WTC11 (cell line): Measurements from ENCODE around the gene SERAC1. TPM values are rescaled to one million over a fixed set of nuclear protein-coding genes. Genes with fewer than 3 reads are reported as not detected.

Experiments used
- ATAC-seq: fragments of 200-7000 bp; cut with Tn5 transposase; 2 replicates; pipeline ENCODE4 v1.10.0; 2021; ENCODE audit warnings: mild to moderate bottlenecking, moderate library complexity
- CTCF ChIA-PET: fragments of 300-600 bp; sonication (Branson Sonifier 250); formaldehyde crosslinking; loops from one replicate; lab custom pipeline; 2021; ENCODE audit warnings: antibody characterized with exemption; lab: Charles Lee
- POLR2A ChIA-PET: fragments of 350-600 bp; sonication (Branson Sonifier 250); formaldehyde crosslinking; loops from one replicate; lab custom pipeline; 2021; ENCODE audit warnings: antibody characterized with exemption; lab: Charles Lee
- DNase-seq: peaks from one replicate; pipeline ENCODE4 v3.0.0; 2021; ENCODE audit warnings: low spot score
- H3K27ac Mint-ChIP-seq: 2 replicates; pipeline ENCODE4 v1.8.0; 2021; ENCODE audit warnings: mixed read lengths
- H3K27me3 Mint-ChIP-seq: 2 replicates; pipeline ENCODE4 v1.8.0; 2021; ENCODE audit warnings: low read depth, mild to moderate bottlenecking, moderate library complexity, mixed read lengths
- H3K36me3 Mint-ChIP-seq: 2 replicates; pipeline ENCODE4 v1.8.0; 2021; ENCODE audit warnings: mixed read lengths
- H3K4me1 Mint-ChIP-seq: 2 replicates; pipeline ENCODE4 v1.8.0; 2022; ENCODE audit warnings: mixed read lengths
- H3K4me3 Mint-ChIP-seq: 2 replicates; pipeline ENCODE4 v1.8.0; 2021; ENCODE audit warnings: mild to moderate bottlenecking, moderate library complexity, mixed read lengths
- H3K9me3 Mint-ChIP-seq: 2 replicates; pipeline ENCODE4 v1.8.0; 2021; ENCODE audit warnings: mixed read lengths
- AR ChIP-seq: fragments of 250-450 bp; sonication (Bioruptor Pico); IDR thresholded peaks from 2 replicates; pipeline ENCODE4 v1.9.0; 2021; ENCODE audit warnings: mild to moderate bottlenecking
- ATF1 ChIP-seq: sonication (generic); formaldehyde crosslinking; IDR thresholded peaks from 2 replicates; pipeline ENCODE4 v1.8.1; 2023; ENCODE audit warnings: mild to moderate bottlenecking, moderate library complexity, missing genetic modification reagents
- E2F4 ChIP-seq: sonication (generic); formaldehyde crosslinking; IDR thresholded peaks from 2 replicates; pipeline ENCODE4 v1.8.1; 2022; ENCODE audit warnings: low read depth, mild to moderate bottlenecking, moderate library complexity, missing genetic modification reagents, borderline replicate concordance
- ELF4 ChIP-seq: sonication (generic); formaldehyde crosslinking; IDR thresholded peaks from 2 replicates; pipeline ENCODE4 v1.8.1; 2022; ENCODE audit warnings: low read depth, mild to moderate bottlenecking, moderate library complexity, missing genetic modification reagents
- GABPB1 ChIP-seq: sonication (generic); formaldehyde crosslinking; IDR thresholded peaks from 2 replicates; pipeline ENCODE4 v1.8.1; 2023; ENCODE audit warnings: mild to moderate bottlenecking, missing genetic modification reagents
- IRF2 ChIP-seq: sonication (generic); formaldehyde crosslinking; IDR thresholded peaks from 2 replicates; pipeline ENCODE4 v1.8.0; 2022; ENCODE audit warnings: low read depth, missing genetic modification reagents, borderline replicate concordance
- JAZF1 ChIP-seq: fragments of 250-450 bp; sonication (Bioruptor Pico); IDR thresholded peaks from 2 replicates; pipeline ENCODE4 v1.9.0; 2021; ENCODE audit warnings: moderate library complexity, mild to moderate bottlenecking, inconsistent platforms
- NR1H2 ChIP-seq: sonication (generic); formaldehyde crosslinking; IDR thresholded peaks from 2 replicates; pipeline ENCODE4 v1.9.0; 2021; ENCODE audit warnings: mild to moderate bottlenecking, moderate library complexity, missing genetic modification reagents
- NR3C1 ChIP-seq: sonication (generic); formaldehyde crosslinking; conservative IDR thresholded peaks from 2 replicates; pipeline ENCODE4 v1.8.1; 2023; ENCODE audit warnings: low read depth, mild to moderate bottlenecking, missing genetic modification reagents
- PRRX2 ChIP-seq: fragments of 250-450 bp; sonication (Bioruptor Pico); IDR thresholded peaks from 2 replicates; pipeline ENCODE4 v1.8.0; 2021; ENCODE audit warnings: mild to moderate bottlenecking
- TCF7 ChIP-seq: sonication (generic); formaldehyde crosslinking; IDR thresholded peaks from 2 replicates; pipeline ENCODE4 v1.8.0; 2022; ENCODE audit warnings: mild to moderate bottlenecking, low read depth, missing genetic modification reagents, moderate library complexity
- ZNF121 ChIP-seq: sonication (generic); formaldehyde crosslinking; IDR thresholded peaks from 2 replicates; pipeline ENCODE4 v1.8.0; 2023; ENCODE audit warnings: missing genetic modification reagents
- ZNF416 ChIP-seq: fragments of 250-450 bp; sonication (Bioruptor Pico); IDR thresholded peaks from 2 replicates; pipeline ENCODE4 v1.9.0; 2021; ENCODE audit warnings: mild to moderate bottlenecking, inconsistent platforms
- ZNF532 ChIP-seq: fragments of 250-450 bp; sonication (Bioruptor Pico); IDR thresholded peaks from 2 replicates; pipeline ENCODE4 v1.9.0; 2021; ENCODE audit warnings: mild to moderate bottlenecking, borderline replicate concordance
- total RNA-seq: library from RNA; stranded (reverse); gene quantifications from 3 replicates; pipeline ENCODE4 v1.2.3, GENCODE V29; 2021

Gene SERAC1
- total RNA-seq, 1 experiment from 2014 or later = 14.1 TPM

- CTCF ChIA-PET = no interaction called here
- ATAC-seq (no peak), DNase-seq (no peak)
- H3K27me3 Mint-ChIP-seq = no peaks in the 10 kb centered on the region
- H3K4me3 Mint-ChIP-seq = no peak overlapping the region
- no peaks in the 10 kb centered on the region for H3K9me3 Mint-ChIP-seq
- no peak for TF ChIP-seq PRRX2 (CRISPR knock-in tag)
- no peak for TF ChIP-seq ZNF532 (CRISPR knock-in tag)
- TF ChIP-seq ZNF416 (CRISPR knock-in tag) = no peak
- TF ChIP-seq IRF2 (CRISPR knock-in tag) = no peak
- peak; percentile 77; the same call in 1 of the 2 replicates for TF ChIP-seq ZNF121 (CRISPR knock-in tag)
- POLR2A ChIA-PET = no interaction called here
- peaks cover 22% of the 10 kb centered on the region for H3K36me3 Mint-ChIP-seq
- H3K4me1 Mint-ChIP-seq = no peaks in the 10 kb centered on the region
- no peak overlapping the region for H3K27ac Mint-ChIP-seq
Observed at GRCh38 chr6:158111987-158112386, 56.1 kb downstream of the SERAC1 start.

DNA sequence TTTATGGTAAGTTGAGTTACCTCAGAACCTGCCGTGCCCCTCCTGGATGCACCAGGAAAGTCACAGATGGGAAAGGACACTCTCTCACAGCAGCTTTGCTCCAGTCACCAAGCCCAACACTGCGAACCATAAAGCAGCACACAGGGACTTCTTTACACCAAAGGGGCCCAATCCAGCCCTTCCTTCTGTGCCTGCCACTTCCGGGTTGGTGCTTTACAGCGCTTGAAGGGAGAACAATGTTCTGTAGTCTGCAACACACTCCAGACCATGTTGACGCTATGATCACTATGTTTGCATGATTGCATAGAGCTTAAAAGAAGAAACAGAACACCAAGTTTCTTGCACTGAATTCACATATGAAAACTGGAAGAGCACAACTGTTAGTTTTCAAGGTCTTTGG, 57.1 kb downstream of the SERAC1 start:
- Mint-ChIP-seq H3K27me3 (no peaks in the 10 kb centered on the region), H3K36me3 (peaks cover 22% of the 10 kb centered on the region), H3K4me3 (no peak overlapping the region), H3K4me1 (no peaks in the 10 kb centered on the region), H3K9me3 (no peaks in the 10 kb centered on the region), H3K27ac (no peak overlapping the region)
- DNase-seq (no peak), ATAC-seq (no peak)
- ChIA-PET POLR2A (no interaction called here), CTCF (interaction anchor here (0.9 kb wide), 1 partner anchor 51 kb away, joined by 4 read pairs; no protein-coding TSS in a partner anchor)
- TF ChIP-seq E2F4 (CRISPR knock-in tag) (no peak), ATF1 (CRISPR knock-in tag) (no peak), AR (CRISPR knock-in tag) (no peak)

DNA sequence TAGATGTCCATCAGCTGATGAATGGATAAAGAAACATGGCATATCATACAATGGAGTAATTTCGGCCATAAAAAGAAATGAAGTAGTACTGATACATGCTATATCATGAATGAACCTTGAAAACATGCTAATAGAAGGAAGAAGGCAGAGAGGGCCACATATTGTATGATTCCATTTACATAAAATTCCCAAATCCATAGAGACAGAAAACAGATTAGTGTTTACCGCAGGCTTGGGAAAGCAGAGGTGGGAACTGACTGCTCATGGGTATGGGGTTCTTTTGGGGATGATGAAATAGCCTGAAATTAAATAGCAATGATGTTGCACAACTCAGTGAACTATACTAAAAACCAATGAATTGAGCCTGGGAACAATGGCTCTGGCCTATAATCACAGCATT, 58.3 kb downstream of the SERAC1 start:
- Mint-ChIP-seq H3K36me3 (peaks cover 22% of the 10 kb centered on the region), H3K4me1 (no peaks in the 10 kb centered on the region), H3K9me3 (no peaks in the 10 kb centered on the region), H3K27me3 (no peaks in the 10 kb centered on the region), H3K4me3 (no peak overlapping the region), H3K27ac (no peak overlapping the region)
- TF ChIP-seq GABPB1 (CRISPR knock-in tag) = peak; percentile 76; the same call in 1 of the 2 replicates
- TF ChIP-seq JAZF1 (CRISPR knock-in tag) = no peak
- ATAC-seq (no peak), DNase-seq (no peak)
- ChIA-PET CTCF (no interaction called here), POLR2A (no interaction called here)

DNA sequence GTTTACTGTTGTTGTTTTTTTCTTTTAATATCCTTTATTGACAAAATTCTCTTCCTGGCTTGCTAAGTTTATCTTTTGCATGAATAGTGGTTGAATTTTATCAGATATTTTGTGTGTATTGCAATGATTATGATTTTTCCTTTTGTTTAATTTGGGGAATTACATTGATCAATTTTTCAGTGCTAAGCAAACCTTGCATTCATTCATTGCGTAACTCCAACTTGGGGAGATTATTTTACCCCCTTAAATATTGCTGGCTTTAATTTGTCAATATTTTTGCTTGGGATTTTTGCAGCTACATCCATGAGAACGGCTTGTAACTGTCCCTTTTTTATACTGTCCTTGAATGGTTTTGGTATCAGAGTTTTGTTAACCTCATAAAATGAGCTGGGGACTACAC, 63.4 kb downstream of the SERAC1 start:
- Mint-ChIP-seq H3K27ac (no peak overlapping the region), H3K27me3 (no peaks in the 10 kb centered on the region; the same call in 1 of the 2 replicates), H3K36me3 (peaks cover 10% of the 10 kb centered on the region), H3K4me1 (no peaks in the 10 kb centered on the region), H3K4me3 (no peak overlapping the region), H3K9me3 (peaks cover 5% of the 10 kb centered on the region)
- ATAC-seq (no peak), DNase-seq (no peak)
- ChIA-PET POLR2A (no interaction called here), CTCF (no interaction called here)
- TF ChIP-seq TCF7 (CRISPR knock-in tag) = no peak
- no peak for TF ChIP-seq NR3C1 (CRISPR knock-in tag)
- TF ChIP-seq NR1H2 (CRISPR knock-in tag) = no peak
- no peak for TF ChIP-seq ELF4 (CRISPR knock-in tag)
- no peak for TF ChIP-seq AR (CRISPR knock-in tag)
